ENCODE measurements around the gene MEX3B.

DNA sequence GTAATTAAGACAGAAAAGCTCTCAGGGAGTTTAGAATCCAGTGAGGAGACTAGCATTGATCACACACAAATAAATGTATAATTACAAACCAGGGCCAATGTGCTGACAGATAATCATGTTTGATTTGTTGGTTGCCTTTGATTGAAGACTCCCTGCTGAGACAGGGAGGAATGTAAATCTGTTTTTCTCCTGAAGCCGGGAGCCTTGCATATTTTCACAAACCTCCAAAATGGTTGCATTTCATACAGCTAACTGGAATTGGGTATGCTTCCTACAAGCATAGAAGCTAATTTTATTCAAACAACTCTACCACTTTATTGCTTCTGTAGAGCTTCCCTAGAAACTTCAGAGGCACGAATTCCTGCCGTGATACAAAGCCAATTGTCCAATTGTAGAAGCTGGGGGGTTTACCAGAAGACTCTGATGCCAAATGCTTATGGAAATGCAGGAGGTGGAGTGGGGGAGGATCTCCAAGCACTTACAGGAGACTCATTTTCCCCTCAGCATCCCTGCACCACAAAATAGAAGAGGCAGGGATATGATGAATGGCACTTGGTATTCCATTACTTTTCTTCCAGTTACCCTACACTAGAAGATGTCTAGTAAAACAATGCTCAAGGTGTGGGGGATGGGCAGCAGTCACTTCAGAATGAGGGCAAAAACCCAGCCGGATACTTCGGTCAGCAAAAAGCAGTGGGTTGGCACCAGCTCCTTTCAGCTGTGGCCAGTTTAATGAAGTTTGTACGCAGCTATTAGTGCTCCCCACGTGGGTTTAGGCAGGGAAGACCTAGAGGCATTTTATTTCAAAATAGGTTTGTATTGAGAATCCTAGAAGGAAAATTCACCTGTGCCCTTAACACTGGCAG is 11.4 kb upstream of the MEX3B start:
- TF ChIP-seq, protein P1, sequence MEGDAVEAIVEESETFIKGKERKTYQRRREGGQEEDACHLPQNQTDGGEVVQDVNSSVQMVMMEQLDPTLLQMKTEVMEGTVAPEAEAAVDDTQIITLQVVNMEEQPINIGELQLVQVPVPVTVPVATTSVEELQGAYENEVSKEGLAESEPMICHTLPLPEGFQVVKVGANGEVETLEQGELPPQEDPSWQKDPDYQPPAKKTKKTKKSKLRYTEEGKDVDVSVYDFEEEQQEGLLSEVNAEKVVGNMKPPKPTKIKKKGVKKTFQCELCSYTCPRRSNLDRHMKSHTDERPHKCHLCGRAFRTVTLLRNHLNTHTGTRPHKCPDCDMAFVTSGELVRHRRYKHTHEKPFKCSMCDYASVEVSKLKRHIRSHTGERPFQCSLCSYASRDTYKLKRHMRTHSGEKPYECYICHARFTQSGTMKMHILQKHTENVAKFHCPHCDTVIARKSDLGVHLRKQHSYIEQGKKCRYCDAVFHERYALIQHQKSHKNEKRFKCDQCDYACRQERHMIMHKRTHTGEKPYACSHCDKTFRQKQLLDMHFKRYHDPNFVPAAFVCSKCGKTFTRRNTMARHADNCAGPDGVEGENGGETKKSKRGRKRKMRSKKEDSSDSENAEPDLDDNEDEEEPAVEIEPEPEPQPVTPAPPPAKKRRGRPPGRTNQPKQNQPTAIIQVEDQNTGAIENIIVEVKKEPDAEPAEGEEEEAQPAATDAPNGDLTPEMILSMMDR (IDR thresholded peaks at IDR 0.05), result no peak
- TF ChIP-seq POLR2A (IDR thresholded peaks at IDR 0.05) (no peak), POLR2AphosphoS5 (IDR thresholded peaks at IDR 0.05) (no peak)

All from gastroesophageal sphincter (tissue), 3 donors.